ENCODE results near the gene PRKAB1. TPM values are rescaled to one million over a fixed set of nuclear protein-coding genes. Genes with fewer than 3 reads are reported as not detected.

PRKAB1 gene
- total RNA-seq, 3 donors from 2014 or later (not counting 1 experiment from before 2014, with no cell fraction given) = 21.8 to 34.6 (median 23.5) TPM

DNA sequence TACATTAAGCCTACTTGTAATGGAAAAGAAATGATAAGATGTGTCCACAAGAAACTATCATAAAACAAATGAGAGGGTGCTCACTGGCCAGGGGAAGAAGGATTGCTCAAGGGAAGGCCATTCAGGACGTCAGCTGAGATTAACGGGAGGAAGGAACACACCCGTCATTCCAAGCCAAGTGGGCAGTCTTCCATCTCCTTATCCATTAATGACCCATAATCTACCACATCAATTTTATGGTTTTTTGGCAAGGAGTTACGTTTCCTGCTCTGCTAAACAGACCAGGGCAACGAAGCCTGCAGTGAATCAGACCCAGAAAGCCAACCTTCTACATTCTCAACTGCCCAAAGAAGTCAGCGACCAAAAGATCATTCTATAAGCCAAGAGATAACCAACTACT, 25.1 kb downstream of the PRKAB1 start:
- WGBS (ENCODE audit: insufficient coverage) = 91% methylated on average over 6 of the region's 6 CpGs
- no peaks in the 10 kb centered on the region for H3K9me3 Mint-ChIP-seq

DNA sequence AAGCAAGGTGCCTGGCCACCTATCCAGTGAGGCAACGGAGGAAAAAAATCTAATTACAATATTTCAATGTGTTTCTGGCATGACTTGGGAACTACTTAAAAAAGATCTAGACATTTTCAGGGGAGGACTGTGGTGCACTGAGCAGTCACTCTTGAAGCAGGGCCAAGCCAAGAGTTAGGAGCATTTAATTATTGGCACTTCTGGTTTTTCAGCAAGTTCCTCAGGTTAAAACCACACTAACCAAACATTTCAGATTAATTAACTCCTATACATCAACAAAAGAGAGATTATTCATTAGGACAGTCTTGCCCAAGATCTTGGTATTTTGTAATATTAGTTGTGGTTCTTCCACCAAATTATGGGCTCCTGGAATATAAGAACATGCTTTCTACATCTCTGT, 25.6 kb downstream of the PRKAB1 start:
- Mint-ChIP-seq H3K4me3 (no peak overlapping the region), H3K9me3 (no peaks in the 10 kb centered on the region), H3K4me1 (no peaks in the 10 kb centered on the region), H3K36me3 (no peaks in the 10 kb centered on the region), H3K27me3 (ENCODE audit: low read depth in 2 of 2) (no peaks in the 10 kb centered on the region), H3K27ac (no peak overlapping the region)
- Histone ChIP-seq H3K36me3 (ENCODE audit: control insufficient read depth, insufficient read depth, low read length) (no peaks in the 10 kb centered on the region), H3K27me3 (ENCODE audit: control insufficient read depth, insufficient read depth, low read length) (no peaks in the 10 kb centered on the region), H3K4me3 (ENCODE audit: low read length) (no peak overlapping the region), H3K27ac (ENCODE audit: low read length) (no peak overlapping the region), H3K4me1 (ENCODE audit: control insufficient read depth, insufficient read depth, low read length) (no peaks in the 10 kb centered on the region), H3K9me3 (ENCODE audit: control insufficient read depth, insufficient read depth, low read length) (no peaks in the 10 kb centered on the region)
- intact Hi-C loops (cut with micrococcal nuclease) = no loop called here
- TF ChIP-seq, protein P1, sequence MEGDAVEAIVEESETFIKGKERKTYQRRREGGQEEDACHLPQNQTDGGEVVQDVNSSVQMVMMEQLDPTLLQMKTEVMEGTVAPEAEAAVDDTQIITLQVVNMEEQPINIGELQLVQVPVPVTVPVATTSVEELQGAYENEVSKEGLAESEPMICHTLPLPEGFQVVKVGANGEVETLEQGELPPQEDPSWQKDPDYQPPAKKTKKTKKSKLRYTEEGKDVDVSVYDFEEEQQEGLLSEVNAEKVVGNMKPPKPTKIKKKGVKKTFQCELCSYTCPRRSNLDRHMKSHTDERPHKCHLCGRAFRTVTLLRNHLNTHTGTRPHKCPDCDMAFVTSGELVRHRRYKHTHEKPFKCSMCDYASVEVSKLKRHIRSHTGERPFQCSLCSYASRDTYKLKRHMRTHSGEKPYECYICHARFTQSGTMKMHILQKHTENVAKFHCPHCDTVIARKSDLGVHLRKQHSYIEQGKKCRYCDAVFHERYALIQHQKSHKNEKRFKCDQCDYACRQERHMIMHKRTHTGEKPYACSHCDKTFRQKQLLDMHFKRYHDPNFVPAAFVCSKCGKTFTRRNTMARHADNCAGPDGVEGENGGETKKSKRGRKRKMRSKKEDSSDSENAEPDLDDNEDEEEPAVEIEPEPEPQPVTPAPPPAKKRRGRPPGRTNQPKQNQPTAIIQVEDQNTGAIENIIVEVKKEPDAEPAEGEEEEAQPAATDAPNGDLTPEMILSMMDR (IDR thresholded peaks at IDR 0.05) = no peak
- DNase-seq = no peak
- no peak for ATAC-seq
- WGBS (ENCODE audit: insufficient coverage) = 100% methylated on average over 1 of the region's 1 CpG

More for the DNA sequence above, 25.1 kb downstream of the PRKAB1 start:
- no peaks in the 10 kb centered on the region for H3K4me1 Mint-ChIP-seq
- ATAC-seq (no peak), DNase-seq (no peak)
- no peak overlapping the region for H3K27ac Mint-ChIP-seq
- H3K4me3 Mint-ChIP-seq = no peak overlapping the region
- Histone ChIP-seq H3K9me3 (ENCODE audit: control insufficient read depth, insufficient read depth, low read length) (no peaks in the 10 kb centered on the region), H3K27ac (ENCODE audit: low read length) (no peak overlapping the region), H3K4me3 (ENCODE audit: low read length) (no peak overlapping the region), H3K4me1 (ENCODE audit: control insufficient read depth, insufficient read depth, low read length) (no peaks in the 10 kb centered on the region), H3K27me3 (ENCODE audit: control insufficient read depth, insufficient read depth, low read length) (no peaks in the 10 kb centered on the region), H3K36me3 (ENCODE audit: control insufficient read depth, insufficient read depth, low read length) (no peaks in the 10 kb centered on the region)
- TF ChIP-seq, protein P1 (IDR thresholded peaks at IDR 0.05) = no peak
- H3K27me3 Mint-ChIP-seq (ENCODE audit: low read depth in 2 of 2) = no peaks in the 10 kb centered on the region
- intact Hi-C loops (cut with micrococcal nuclease) = no loop called here
- no peaks in the 10 kb centered on the region for H3K36me3 Mint-ChIP-seq

DNA sequence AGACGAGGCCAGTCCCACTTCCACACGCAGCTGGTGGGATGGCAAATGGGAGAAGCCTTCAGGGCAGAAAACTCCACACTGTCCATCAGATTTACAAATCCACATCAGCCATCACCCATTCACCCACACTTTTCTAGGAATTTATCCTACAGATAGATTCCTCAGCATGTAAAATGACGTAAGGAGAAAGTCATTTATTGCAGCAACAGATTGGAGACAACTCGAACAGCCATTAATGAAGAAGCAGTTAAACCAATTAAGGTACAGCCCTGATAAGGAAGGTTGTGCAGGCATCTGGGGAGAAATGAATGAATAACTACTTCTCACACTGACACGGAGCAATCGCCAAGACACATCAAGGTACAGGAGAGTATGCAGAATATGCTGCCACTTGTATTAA, 26.2 kb downstream of the PRKAB1 start:
- H3K4me1 Mint-ChIP-seq = no peaks in the 10 kb centered on the region
- no peak overlapping the region for H3K27ac Mint-ChIP-seq
- no peak overlapping the region for H3K4me3 ChIP-seq (ENCODE audit: low read length)
- no peaks in the 10 kb centered on the region for H3K4me1 ChIP-seq (ENCODE audit: control insufficient read depth, insufficient read depth, low read length)
- intact Hi-C loops (cut with micrococcal nuclease) = no loop called here
- no peaks in the 10 kb centered on the region for H3K36me3 Mint-ChIP-seq
- WGBS (ENCODE audit: insufficient coverage) = 99% methylated on average over 6 of the region's 6 CpGs
- H3K36me3 ChIP-seq (ENCODE audit: control insufficient read depth, insufficient read depth, low read length) = no peaks in the 10 kb centered on the region
- no peak for ATAC-seq
- H3K9me3 Mint-ChIP-seq = no peaks in the 10 kb centered on the region
- H3K27me3 ChIP-seq (ENCODE audit: control insufficient read depth, insufficient read depth, low read length) = no peaks in the 10 kb centered on the region
- no peaks in the 10 kb centered on the region for H3K27me3 Mint-ChIP-seq (ENCODE audit: low read depth in 2 of 2)
- H3K4me3 Mint-ChIP-seq = no peak overlapping the region
- no peaks in the 10 kb centered on the region for H3K9me3 ChIP-seq (ENCODE audit: control insufficient read depth, insufficient read depth, low read length)
- H3K27ac ChIP-seq (ENCODE audit: low read length) = no peak overlapping the region
- no peak for DNase-seq
- TF ChIP-seq, protein P1 (IDR thresholded peaks at IDR 0.05) = no peak

DNA sequence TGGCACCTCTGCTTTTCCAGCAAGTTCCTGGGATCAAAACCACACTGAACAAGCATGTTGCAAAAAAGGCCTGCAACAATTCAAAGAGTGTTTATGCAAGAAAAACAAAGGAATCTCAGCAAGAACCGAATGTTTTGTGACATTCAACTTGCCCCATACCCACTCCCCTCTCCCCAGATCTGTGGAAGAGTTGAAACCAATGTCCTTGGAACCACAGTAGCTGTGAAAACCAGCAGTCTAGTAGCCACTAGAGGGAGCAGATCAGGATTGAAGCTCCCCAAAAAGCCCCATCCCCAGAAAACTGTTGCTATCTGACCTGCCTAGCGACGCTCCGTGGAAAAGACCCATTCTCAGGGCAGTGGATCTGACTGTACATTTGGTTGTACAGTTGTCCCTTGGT, 27.1 kb downstream of the PRKAB1 start:
- TF ChIP-seq, protein P1 (IDR thresholded peaks at IDR 0.05) = no peak
- 100% methylated on average over 4 of the region's 4 CpGs for WGBS (ENCODE audit: insufficient coverage)
- Histone ChIP-seq H3K27me3 (ENCODE audit: control insufficient read depth, insufficient read depth, low read length) (no peaks in the 10 kb centered on the region), H3K36me3 (ENCODE audit: control insufficient read depth, insufficient read depth, low read length) (no peaks in the 10 kb centered on the region), H3K9me3 (ENCODE audit: control insufficient read depth, insufficient read depth, low read length) (no peaks in the 10 kb centered on the region), H3K4me3 (ENCODE audit: low read length) (no peak overlapping the region), H3K4me1 (ENCODE audit: control insufficient read depth, insufficient read depth, low read length) (no peaks in the 10 kb centered on the region), H3K27ac (ENCODE audit: low read length) (no peak overlapping the region)
- Mint-ChIP-seq H3K9me3 (no peaks in the 10 kb centered on the region), H3K36me3 (no peaks in the 10 kb centered on the region), H3K4me3 (no peak overlapping the region), H3K27ac (no peak overlapping the region), H3K27me3 (ENCODE audit: low read depth in 2 of 2) (no peaks in the 10 kb centered on the region), H3K4me1 (no peaks in the 10 kb centered on the region)
- DNase-seq (no peak), ATAC-seq (no peak)
- intact Hi-C loops (cut with micrococcal nuclease) = no loop called here
